HUES64 (cell line): ENCODE measurements around the gene HHAT. TPM values are rescaled to one million over a fixed set of nuclear protein-coding genes. Genes with fewer than 3 reads are reported as not detected.

Source experiments
- H3K27ac ChIP-seq: 2 replicates; pipeline ENCODE4 v1.7.0; 2013; ENCODE audit warnings: low read depth, low read length, inconsistent platforms
- H3K27me3 ChIP-seq: 2 replicates; pipeline ENCODE4 v1.6.1; 2013; ENCODE audit warnings: mild to moderate bottlenecking, low read length; ENCODE audit not compliant: insufficient read depth
- H3K36me3 ChIP-seq: 2 replicates; pipeline ENCODE4 v1.6.1; 2013; ENCODE audit warnings: mild to moderate bottlenecking, low read length; ENCODE audit not compliant: insufficient read depth
- H3K4me1 ChIP-seq: 2 replicates; pipeline ENCODE4 v1.6.1; 2013; ENCODE audit warnings: mild to moderate bottlenecking, low read length, moderate library complexity; ENCODE audit not compliant: insufficient read depth
- H3K4me3 ChIP-seq: 2 replicates; pipeline ENCODE4 v1.5.1; 2013; ENCODE audit warnings: mild to moderate bottlenecking, low read length, moderate library complexity
- H3K9ac ChIP-seq: 2 replicates; pipeline ENCODE4 v1.6.1; 2013; ENCODE audit warnings: mild to moderate bottlenecking, low read depth, low read length
- H3K9me3 ChIP-seq: 2 replicates; pipeline ENCODE4 v1.6.1; 2013; ENCODE audit warnings: low read depth, low read length; ENCODE audit not compliant: insufficient read depth
- WGBS: fragments of 150-250, 120-280 bp; methylation state at CpG from one replicate; pipeline ENCODE4 v1.1.7; 2013; ENCODE audit warnings: missing lambda C conversion rate; 5-methylcytosine and 5-hydroxymethylcytosine counted together
- polyA plus RNA-seq, 2 experiments: library from polyadenylated mRNA; stranded (reverse); fragments of 50-300 nt; gene quantifications; one replicate each; pipeline ENCODE4 v1.2.3, GENCODE V29; 2013

Gene HHAT
- 1.0 TPM for polyA plus RNA-seq (2013, experiment 1 of 2)
- polyA plus RNA-seq (2013, experiment 2 of 2) = 1.6 TPM

- Histone ChIP-seq H3K9ac (peak within 1 kb of the TSS; percentile 72), H3K4me1 (no peaks in the 10 kb centered on the region), H3K27me3 (peaks cover 84% of the 10 kb centered on the region), H3K36me3 (no peaks in the 10 kb centered on the region), H3K27ac (no peak within 1 kb of the TSS; the same call in 1 of the 2 replicates), H3K4me3 (peak within 1 kb of the TSS; percentile 76), H3K9me3 (no peaks in the 10 kb centered on the region)
- WGBS = under 1% methylated on average over 89 of the region's 89 CpGs
Measured at GRCh38 chr1:210328746-210329503, at the start of gene HHAT. HHAT (plus strand) TSS chr1:210328902; CDS start chr1:210348976, 20,074 bp downstream.

- Histone ChIP-seq H3K9ac (no peak overlapping the region), H3K36me3 (no peaks in the 10 kb centered on the region), H3K4me3 (no peak overlapping the region), H3K27ac (no peak overlapping the region), H3K9me3 (peaks cover 31% of the 10 kb centered on the region), H3K4me1 (no peaks in the 10 kb centered on the region), H3K27me3 (no peaks in the 10 kb centered on the region)
- 89% methylated on average over 3 of the region's 5 CpGs for WGBS
Measured at GRCh38 chr1:210280221-210280620, 48.5 kb upstream of the HHAT start.

GRCh38 chr1:210288116-210288515 lies 40.6 kb upstream of the HHAT start:
- no peak overlapping the region for H3K9ac ChIP-seq
- no peak overlapping the region for H3K27ac ChIP-seq
- H3K27me3 ChIP-seq = peaks cover 31% of the 10 kb centered on the region
- WGBS = 96% methylated on average over 4 of the region's 4 CpGs
- H3K9me3 ChIP-seq = no peaks in the 10 kb centered on the region
- H3K4me3 ChIP-seq = no peak overlapping the region
- H3K36me3 ChIP-seq = no peaks in the 10 kb centered on the region
- peaks cover 14% of the 10 kb centered on the region; the same call in 1 of the 2 replicates for H3K4me1 ChIP-seq

GRCh38 chr1:210289248-210289647 lies 39.5 kb upstream of the HHAT start:
- Histone ChIP-seq H3K9ac (no peak overlapping the region), H3K27ac (no peak overlapping the region), H3K4me3 (no peak overlapping the region), H3K9me3 (no peaks in the 10 kb centered on the region), H3K27me3 (peaks cover 37% of the 10 kb centered on the region), H3K36me3 (no peaks in the 10 kb centered on the region), H3K4me1 (peaks cover 20% of the 10 kb centered on the region; the same call in 1 of the 2 replicates)
- WGBS = 86% methylated on average over 3 of the region's 4 CpGs

GRCh38 chr1:210291081-210291764 lies 37.5 kb upstream of the HHAT start:
- Histone ChIP-seq H3K27ac (no peak overlapping the region), H3K4me3 (no peak overlapping the region), H3K36me3 (no peaks in the 10 kb centered on the region), H3K9me3 (no peaks in the 10 kb centered on the region), H3K9ac (no peak overlapping the region), H3K27me3 (peaks cover 37% of the 10 kb centered on the region), H3K4me1 (peaks cover 37% of the 10 kb centered on the region; the same call in 1 of the 2 replicates)
- 67% methylated on average over 8 of the region's 8 CpGs for WGBS

- no peaks in the 10 kb centered on the region for H3K36me3 ChIP-seq
- H3K4me1 ChIP-seq = peaks cover 37% of the 10 kb centered on the region; the same call in 1 of the 2 replicates
- H3K9ac ChIP-seq = peak overlapping the region; percentile 75
- H3K4me3 ChIP-seq = peak overlapping the region; percentile 57
- no peak overlapping the region for H3K27ac ChIP-seq
- peaks cover 37% of the 10 kb centered on the region for H3K27me3 ChIP-seq
- 12% methylated on average over 9 of the region's 9 CpGs for WGBS
- no peaks in the 10 kb centered on the region for H3K9me3 ChIP-seq
Measured at GRCh38 chr1:210291786-210292230, 36.9 kb upstream of the HHAT start.

GRCh38 chr1:210292231-210292871 lies 36.4 kb upstream of the HHAT start:
- H3K36me3 ChIP-seq = no peaks in the 10 kb centered on the region
- H3K9ac ChIP-seq = peak overlapping the region; percentile 75
- H3K4me3 ChIP-seq = peak overlapping the region; percentile 57

GRCh38 chr1:210293171-210293607 lies 35.5 kb upstream of the HHAT start:
- Histone ChIP-seq H3K36me3 (no peaks in the 10 kb centered on the region), H3K9ac (no peak overlapping the region)

More at GRCh38 chr1:210292231-210292871, 36.4 kb upstream of the HHAT start:
- peaks cover 37% of the 10 kb centered on the region for H3K27me3 ChIP-seq
- H3K9me3 ChIP-seq = no peaks in the 10 kb centered on the region
- 1% methylated on average over 56 of the region's 56 CpGs for WGBS
- H3K27ac ChIP-seq = peak overlapping the region; percentile 36
- peaks cover 37% of the 10 kb centered on the region; the same call in 1 of the 2 replicates for H3K4me1 ChIP-seq

GRCh38 chr1:210294999-210295745 lies 33.5 kb upstream of the HHAT start:
- peaks cover 53% of the 10 kb centered on the region for H3K4me1 ChIP-seq
- peaks cover 34% of the 10 kb centered on the region for H3K27me3 ChIP-seq
- H3K4me3 ChIP-seq = no peak overlapping the region
- H3K9ac ChIP-seq = no peak overlapping the region
- no peaks in the 10 kb centered on the region for H3K9me3 ChIP-seq
- WGBS = 56% methylated on average over 10 of the region's 10 CpGs
- no peaks in the 10 kb centered on the region for H3K36me3 ChIP-seq
- H3K27ac ChIP-seq = no peak overlapping the region

More at GRCh38 chr1:210293171-210293607, 35.5 kb upstream of the HHAT start:
- WGBS = 70% methylated on average over 7 of the region's 7 CpGs
- H3K4me1 ChIP-seq = peaks cover 37% of the 10 kb centered on the region; the same call in 1 of the 2 replicates
- H3K4me3 ChIP-seq = peak overlapping the region; percentile 57
- peaks cover 37% of the 10 kb centered on the region for H3K27me3 ChIP-seq
- H3K27ac ChIP-seq = no peak overlapping the region
- no peaks in the 10 kb centered on the region for H3K9me3 ChIP-seq

- H3K9ac ChIP-seq = no peak overlapping the region
- H3K4me3 ChIP-seq = no peak overlapping the region
- 92% methylated on average over 3 of the region's 3 CpGs for WGBS
- no peaks in the 10 kb centered on the region for H3K9me3 ChIP-seq
- no peak overlapping the region for H3K27ac ChIP-seq
- no peaks in the 10 kb centered on the region for H3K36me3 ChIP-seq
- peaks cover 61% of the 10 kb centered on the region for H3K4me1 ChIP-seq
- H3K27me3 ChIP-seq = peaks cover 20% of the 10 kb centered on the region
Measured at GRCh38 chr1:210296682-210297081, 32.0 kb upstream of the HHAT start.
